Small intestine (tissue), 7 donors: Measurements from ENCODE around the gene CACNB4. TPM values are rescaled to one million over a fixed set of nuclear protein-coding genes. Genes with fewer than 3 reads are reported as not detected.
"Not testable (repeated sequence)": the region's sequence is repeated elsewhere in the genome, so short reads cannot be mapped to it uniquely, and the experiment has no call there.

Experiments
- DNase-seq, 2 donors: peaks; one replicate each; pipeline versions ENCODE4 v3.0.0 to v3.0.0-alpha.2; 2013
- FAIRE-seq: peaks from 2 replicates; lab custom pipeline; 2012; peaks lifted over from hg19 to GRCh38; lab: Jason Lieb, UNC
- H3K27ac ChIP-seq, 3 donors: one replicate each; pipeline ENCODE4 v1.5.1; 2013; ENCODE audit warnings: low read length in 2 of 3, mild to moderate bottlenecking in 2 of 3, control low read depth in 1 of 3, inconsistent platforms in 1 of 3, low read depth in 1 of 3, moderate library complexity in 1 of 3
- H3K27me3 ChIP-seq, 3 donors: one replicate each; pipeline ENCODE4 v1.6.1; 2013; ENCODE audit warnings: low read length in 3 of 3, inconsistent platforms in 1 of 3; ENCODE audit not compliant: control insufficient read depth in 3 of 3, insufficient read depth in 3 of 3
- H3K36me3 ChIP-seq, 3 donors: one replicate each; pipeline ENCODE4 v1.6.1; 2013; ENCODE audit warnings: low read length in 3 of 3, inconsistent platforms in 1 of 3, low read depth in 1 of 3, mild to moderate bottlenecking in 1 of 3, moderate library complexity in 1 of 3; ENCODE audit not compliant: control insufficient read depth in 3 of 3, insufficient read depth in 2 of 3
- H3K4me1 ChIP-seq, 3 donors: one replicate each; pipeline ENCODE4 v1.6.1; 2013; ENCODE audit warnings: low read length in 2 of 3, inconsistent platforms in 1 of 3, low read depth in 1 of 3, mild to moderate bottlenecking in 1 of 3, moderate library complexity in 1 of 3; ENCODE audit not compliant: control insufficient read depth in 3 of 3, insufficient read depth in 2 of 3
- H3K4me3 ChIP-seq, 3 donors: one replicate each; pipeline ENCODE4 v1.5.1; 2013; ENCODE audit warnings: low read length in 3 of 3, control low read depth in 1 of 3, inconsistent platforms in 1 of 3, low read depth in 1 of 3, mild to moderate bottlenecking in 1 of 3, moderate library complexity in 1 of 3
- H3K9me3 ChIP-seq, 2 donors: one replicate each; pipeline ENCODE4 v1.6.1; 2013; ENCODE audit warnings: low read depth in 1 of 2, low read length in 1 of 2; ENCODE audit not compliant: control insufficient read depth in 2 of 2, insufficient read depth in 1 of 2
- WGBS, 3 donors: extraction: QIAGEN DNeasy Blood & Tissue Kit; methylation state at CpG; one replicate each; pipeline ENCODE4 v1.1.7; 2013; 5-methylcytosine and 5-hydroxymethylcytosine counted together
- polyA plus RNA-seq, 4 donors: library from polyadenylated mRNA; stranded (reverse) in 3 of 4; unstranded in 1 of 4; fragments of 200-250 nt in 3 of 4; fragments of 120-200 nt in 1 of 4; gene quantifications; one replicate each; pipeline versions ENCODE4 v1.2.1 to v1.2.3, GENCODE V29; 2013
- donor health status: healthy with polysubstance abuse.
- donor health status: control.
- donor health status: control.
- donor health status: Bipolar disorder and iron deficiency.
- donor health status: healthy.

Gene CACNB4
- polyA plus RNA-seq, 4 donors: 0.27 to 1.3 (median 0.27) TPM; not detected in 1

DNA sequence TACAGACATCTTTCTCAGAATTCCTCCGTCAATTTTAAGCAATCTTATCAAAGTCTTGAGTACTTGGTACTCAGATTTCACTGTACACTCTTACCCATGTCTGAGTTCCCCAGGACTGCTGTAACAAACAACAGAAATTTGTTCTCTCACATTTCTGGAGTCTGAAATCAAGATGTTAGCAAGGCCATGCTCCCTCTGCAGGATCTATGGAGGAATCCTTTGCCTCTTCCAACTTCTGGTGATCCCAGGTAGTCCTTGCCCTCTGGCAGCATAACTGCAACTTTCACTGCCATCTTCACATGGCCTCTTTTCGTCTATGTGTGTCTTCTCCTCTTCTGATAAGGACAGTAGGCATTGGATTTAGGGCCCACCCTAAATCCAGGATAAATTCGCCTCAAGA lies 17.1 kb upstream of the CACNB4 start:
- DNase-seq (no peak), FAIRE-seq (no peak)
- Histone ChIP-seq H3K4me3 (no peak overlapping the region), H3K27ac (no peak overlapping the region), H3K27me3 (no peaks in the 10 kb centered on the region), H3K9me3 (no peaks in the 10 kb centered on the region), H3K36me3 (peaks cover 0 to 7% (median 4%) of the 10 kb centered on the region in 3 donors), H3K4me1 (no peaks in the 10 kb centered on the region)
- 93 to 94% (median 93%) methylated on average over 3 of the region's 3 CpGs for WGBS, 3 donors

GRCh38 chr2:152114366-152114765 lies 15.5 kb upstream of the CACNB4 start:
- 91 to 95% (median 94%) methylated on average over 3 of the region's 3 CpGs for WGBS, 3 donors
- Histone ChIP-seq H3K36me3 (peaks cover 0 to 2% (median 0%) of the 10 kb centered on the region in 3 donors), H3K27ac (no peak overlapping the region), H3K27me3 (no peaks in the 10 kb centered on the region), H3K9me3 (no peaks in the 10 kb centered on the region), H3K4me1 (no peaks in the 10 kb centered on the region), H3K4me3 (no peak overlapping the region)
- FAIRE-seq (no peak), DNase-seq (no peak)

GRCh38 chr2:152107140-152107539 lies 8.3 kb upstream of the CACNB4 start:
- not testable (repeated sequence) for FAIRE-seq, H3K27ac ChIP-seq, H3K27me3 ChIP-seq, H3K4me3 ChIP-seq, H3K36me3 ChIP-seq, DNase-seq, H3K4me1 ChIP-seq, H3K9me3 ChIP-seq
- 83 to 92% (median 86%) methylated on average over 13 of the region's 13 CpGs for WGBS, 3 donors

DNA sequence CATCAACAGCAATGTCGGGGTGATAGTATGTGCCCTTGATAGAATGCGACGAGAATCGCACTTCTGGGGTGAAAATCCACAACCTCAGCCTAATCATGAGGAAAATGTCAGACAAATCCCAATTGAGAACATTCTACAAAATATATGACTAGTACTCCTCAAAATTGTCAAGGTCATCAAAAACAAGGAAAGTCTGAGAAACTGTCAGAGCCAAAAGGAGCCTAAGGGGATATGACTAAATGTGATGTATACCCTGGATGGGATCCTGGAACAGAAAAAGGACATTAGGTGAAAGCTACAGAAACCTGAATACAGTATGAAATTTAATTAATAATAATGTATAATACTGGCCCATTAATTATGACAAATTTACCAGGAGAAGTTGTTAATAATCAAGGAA lies 7.6 kb upstream of the CACNB4 start:
- 91 to 94% (median 91%) methylated on average over 4 of the region's 4 CpGs for WGBS, 3 donors
- FAIRE-seq: no peak
- no peaks in the 10 kb centered on the region for H3K9me3 ChIP-seq

DNA sequence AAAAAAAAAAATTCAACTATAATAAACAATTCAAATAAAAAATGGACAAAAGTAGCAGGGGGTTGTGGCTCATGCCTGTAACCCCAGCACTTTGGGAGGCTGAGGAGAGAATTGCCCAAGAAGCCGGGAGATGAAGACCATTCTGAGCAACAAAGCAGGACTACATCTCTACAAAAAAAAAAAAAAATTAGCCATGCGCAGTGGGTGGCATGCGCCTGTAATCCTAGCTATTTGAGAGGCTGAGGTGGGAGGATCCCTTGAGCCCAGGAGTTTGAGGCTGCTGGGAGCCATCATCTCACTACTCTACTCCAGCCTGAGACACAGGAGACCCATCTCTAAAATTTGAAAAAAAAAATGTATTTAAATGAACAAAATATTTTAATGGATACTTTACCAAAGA lies 4.4 kb upstream of the CACNB4 start:
- DNase-seq (no peak), FAIRE-seq (no peak)
- Histone ChIP-seq H3K9me3 (no peaks in the 10 kb centered on the region), H3K36me3 (no peaks in the 10 kb centered on the region), H3K4me3 (no peak overlapping the region), H3K4me1 (peaks cover 0 to 5% (median 2%) of the 10 kb centered on the region in 3 donors), H3K27me3 (peaks cover 4 to 33% (median 15%) of the 10 kb centered on the region in 3 donors), H3K27ac (no peak overlapping the region)
- WGBS, 3 donors: 96 to 98% (median 97%) methylated on average over 3 of the region's 3 CpGs

More for the DNA sequence above, 7.6 kb upstream of the CACNB4 start:
- peaks cover 0 to 4% (median 3%) of the 10 kb centered on the region in 3 donors for H3K27me3 ChIP-seq
- H3K27ac ChIP-seq: no peak overlapping the region
- no peaks in the 10 kb centered on the region for H3K36me3 ChIP-seq
- H3K4me1 ChIP-seq: no peaks in the 10 kb centered on the region
- DNase-seq: no peak
- H3K4me3 ChIP-seq: no peak overlapping the region

DNA sequence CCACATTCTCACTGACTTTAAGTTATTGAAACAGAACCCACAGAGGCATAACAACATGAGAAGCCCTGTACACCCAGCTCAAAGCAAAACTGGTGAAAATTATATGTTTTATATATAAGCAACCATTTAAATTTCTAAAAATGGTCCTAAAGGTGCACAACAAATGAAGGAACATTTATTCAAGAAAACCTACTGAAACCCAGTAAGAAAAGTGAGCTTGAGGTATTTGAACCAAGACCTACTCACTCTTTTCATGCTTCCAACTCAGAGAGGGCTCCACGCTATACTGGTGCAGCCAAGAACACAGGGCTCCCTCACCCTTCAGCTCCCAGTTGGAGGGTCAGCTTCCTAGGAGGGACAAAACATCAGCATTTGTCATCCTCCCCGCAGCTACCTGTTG lies 2.1 kb upstream of the CACNB4 start:
- Histone ChIP-seq H3K9me3 (no peaks in the 10 kb centered on the region), H3K4me1 (peaks cover 0 to 8% (median 2%) of the 10 kb centered on the region in 3 donors), H3K27me3 (peaks cover 4 to 46% (median 15%) of the 10 kb centered on the region in 3 donors), H3K27ac (no peak overlapping the region), H3K36me3 (no peaks in the 10 kb centered on the region), H3K4me3 (no peak overlapping the region)
- WGBS, 3 donors: 75 to 86% (median 86%) methylated on average over 2 of the region's 2 CpGs
- DNase-seq: no peak
- no peak for FAIRE-seq

DNA sequence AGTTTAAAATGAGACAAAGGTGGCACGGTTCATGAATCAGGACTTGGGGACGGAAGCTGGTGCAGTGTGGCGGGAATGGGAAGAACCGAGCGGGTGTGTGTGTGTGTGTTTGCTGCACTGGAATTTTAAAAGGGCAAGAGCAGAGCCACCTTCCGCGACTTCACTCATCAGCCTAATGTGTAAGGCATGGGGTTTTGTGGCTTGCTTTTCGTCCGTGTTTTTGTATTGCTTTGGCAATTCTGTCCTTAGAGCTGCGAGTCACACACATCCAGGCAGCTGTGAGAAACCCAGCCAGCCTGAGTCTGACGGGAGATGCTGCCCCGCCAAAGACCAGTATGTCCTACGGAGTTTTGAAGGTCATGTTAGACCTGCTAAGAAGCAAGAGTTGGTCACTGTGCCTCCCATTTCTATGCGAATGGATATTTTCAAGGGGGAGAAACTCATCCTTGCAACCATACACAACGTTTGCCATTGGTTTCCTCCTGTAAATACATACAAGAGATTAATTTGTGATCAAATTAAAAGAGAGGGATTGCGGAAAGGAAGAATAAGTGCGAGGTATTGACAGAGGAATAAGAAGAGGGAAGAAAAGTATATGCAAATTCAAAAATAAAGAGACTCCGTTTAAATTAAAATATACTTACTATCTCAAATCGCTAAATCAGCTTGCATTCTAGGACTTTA lies 665 bp upstream of the CACNB4 start:
- Histone ChIP-seq H3K4me3 (peak overlapping the region in 2 of 3 donors; percentile 39 to 64), H3K9me3 (no peaks in the 10 kb centered on the region), H3K27ac (no peak overlapping the region), H3K36me3 (no peaks in the 10 kb centered on the region), H3K27me3 (peaks cover 4 to 56% (median 15%) of the 10 kb centered on the region in 3 donors), H3K4me1 (peaks cover 0 to 8% (median 2%) of the 10 kb centered on the region in 3 donors)
- peak in 1 of 2 donors; percentile 24 for DNase-seq
- 14 to 16% (median 15%) methylated on average over 19 of the region's 19 CpGs for WGBS, 3 donors
- FAIRE-seq: no peak

- peaks cover 0 to 8% (median 2%) of the 10 kb centered on the region in 3 donors for H3K4me1 ChIP-seq
- H3K36me3 ChIP-seq: no peaks in the 10 kb centered on the region
- H3K27me3 ChIP-seq: peaks cover 4 to 60% (median 15%) of the 10 kb centered on the region in 3 donors
- DNase-seq: peak; percentile 17 to 44
- H3K9me3 ChIP-seq: no peaks in the 10 kb centered on the region
- WGBS, 3 donors: 2% methylated on average over 49 to 52 of the region's 52 CpGs
- FAIRE-seq: no peak
- H3K4me3 ChIP-seq: peak overlapping the region in 2 of 3 donors; percentile 39 to 64
- no peak overlapping the region for H3K27ac ChIP-seq
Observed at GRCh38 chr2:152097801-152098495, 896 bp downstream of the CACNB4 start.
